ENCODE results near the gene HIP1. TPM values are rescaled to one million over a fixed set of nuclear protein-coding genes. Genes with fewer than 3 reads are reported as not detected.

Gene HIP1
- total RNA-seq, 1 donor from 2014 or later, result 39.2 TPM

DNA sequence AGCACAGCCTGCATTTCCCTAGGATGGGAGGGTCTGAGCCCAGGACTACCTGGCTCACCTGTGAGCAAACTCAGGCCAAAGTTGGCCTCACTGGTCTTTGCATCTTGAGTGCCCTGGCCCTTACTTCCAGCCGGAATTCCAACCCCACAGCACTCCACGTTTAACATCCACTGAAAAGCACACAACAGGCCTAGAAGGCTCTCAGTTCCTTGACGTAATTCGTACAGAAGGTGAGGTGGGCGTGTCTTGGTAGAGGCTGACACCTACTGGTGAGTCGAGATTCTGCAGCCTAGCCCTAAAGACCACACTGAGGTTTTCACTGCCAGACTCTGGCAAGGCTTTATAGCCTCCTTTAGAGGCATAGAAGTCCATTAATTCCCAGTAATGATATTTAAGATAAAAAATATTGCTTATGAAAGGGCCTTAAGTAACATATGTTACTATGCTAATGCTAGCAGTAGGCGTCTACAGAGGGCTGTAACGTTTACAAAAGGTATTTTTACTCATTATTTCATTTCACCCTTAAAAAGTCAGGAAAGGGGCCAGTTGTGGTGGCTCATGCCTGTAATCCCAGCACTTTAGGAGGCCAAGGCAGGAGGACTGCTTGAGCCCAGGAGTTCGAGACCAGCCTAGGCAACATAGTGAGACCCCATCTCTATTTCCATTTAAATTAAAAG, 95.8 kb downstream of the HIP1 start:
- H2AFZ ChIP-seq (replicated peaks), result no peak overlapping the region
- H3K36me3 Mint-ChIP-seq, result peaks cover 1% of the 10 kb centered on the region
- H3K4me1 ChIP-seq, result peaks cover 6% of the 10 kb centered on the region
- H3K4me2 ChIP-seq, result no peak overlapping the region
- no peak overlapping the region for H3K4me3 ChIP-seq
- H3K79me2 ChIP-seq (ENCODE audit: low read depth), result peaks cover 11% of the 10 kb centered on the region
- no peaks in the 10 kb centered on the region for H3K36me3 ChIP-seq
- H4K20me1 ChIP-seq (ENCODE audit: low read depth), result no peaks in the 10 kb centered on the region
- H3K4me1 Mint-ChIP-seq, result peaks cover 18% of the 10 kb centered on the region
- TF ChIP-seq, protein P1, sequence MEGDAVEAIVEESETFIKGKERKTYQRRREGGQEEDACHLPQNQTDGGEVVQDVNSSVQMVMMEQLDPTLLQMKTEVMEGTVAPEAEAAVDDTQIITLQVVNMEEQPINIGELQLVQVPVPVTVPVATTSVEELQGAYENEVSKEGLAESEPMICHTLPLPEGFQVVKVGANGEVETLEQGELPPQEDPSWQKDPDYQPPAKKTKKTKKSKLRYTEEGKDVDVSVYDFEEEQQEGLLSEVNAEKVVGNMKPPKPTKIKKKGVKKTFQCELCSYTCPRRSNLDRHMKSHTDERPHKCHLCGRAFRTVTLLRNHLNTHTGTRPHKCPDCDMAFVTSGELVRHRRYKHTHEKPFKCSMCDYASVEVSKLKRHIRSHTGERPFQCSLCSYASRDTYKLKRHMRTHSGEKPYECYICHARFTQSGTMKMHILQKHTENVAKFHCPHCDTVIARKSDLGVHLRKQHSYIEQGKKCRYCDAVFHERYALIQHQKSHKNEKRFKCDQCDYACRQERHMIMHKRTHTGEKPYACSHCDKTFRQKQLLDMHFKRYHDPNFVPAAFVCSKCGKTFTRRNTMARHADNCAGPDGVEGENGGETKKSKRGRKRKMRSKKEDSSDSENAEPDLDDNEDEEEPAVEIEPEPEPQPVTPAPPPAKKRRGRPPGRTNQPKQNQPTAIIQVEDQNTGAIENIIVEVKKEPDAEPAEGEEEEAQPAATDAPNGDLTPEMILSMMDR (IDR thresholded peaks at IDR 0.05), result peak; percentile 78
- no peak for TF ChIP-seq EZH2phosphoT487 (IDR thresholded peaks at IDR 0.05)
- H3K9ac ChIP-seq, result no peak overlapping the region
- peaks cover 9% of the 10 kb centered on the region for H3K9me3 Mint-ChIP-seq
- no peak overlapping the region for H3K27ac Mint-ChIP-seq
- peaks cover 7% of the 10 kb centered on the region for H3K27me3 Mint-ChIP-seq (ENCODE audit: insufficient read depth, low read depth)
- H3K4me3 Mint-ChIP-seq, result peak overlapping the region; percentile 55
- H3K27me3 ChIP-seq, result no peaks in the 10 kb centered on the region
- no peaks in the 10 kb centered on the region for H3K9me3 ChIP-seq (ENCODE audit: low read depth)
- peak; percentile 85 for DNase-seq (ENCODE audit: low spot score)
- H3K27ac ChIP-seq, result no peak overlapping the region
- H3F3A ChIP-seq (ENCODE audit: low read depth), result peaks cover 44% of the 10 kb centered on the region

DNA sequence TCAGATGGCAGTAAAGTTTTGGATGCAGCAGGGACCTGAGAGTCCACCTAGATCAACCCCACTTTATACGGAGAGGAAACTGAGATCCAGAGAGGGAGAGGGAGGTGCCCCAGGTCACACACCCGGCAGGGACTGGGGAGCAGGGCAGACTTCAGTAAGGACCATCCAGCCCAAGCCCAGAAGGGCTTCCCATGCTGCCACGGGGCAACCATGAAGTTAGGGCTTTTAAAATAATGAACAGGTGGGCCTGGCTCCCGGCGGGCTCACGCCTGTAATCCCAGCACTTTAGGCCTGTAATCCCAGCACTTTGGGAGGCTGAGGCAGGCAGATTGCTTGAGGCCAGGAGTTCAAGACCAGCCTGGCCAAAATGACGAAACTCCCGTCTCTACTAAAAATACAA, 98.5 kb downstream of the HIP1 start:
- Histone ChIP-seq H3K4me2 (peak overlapping the region; percentile 98), H4K20me1 (ENCODE audit: low read depth) (peaks cover 20% of the 10 kb centered on the region), H3K9ac (no peak overlapping the region), H3K27ac (peak overlapping the region; percentile 97), H3K9me3 (ENCODE audit: low read depth) (no peaks in the 10 kb centered on the region), H3K36me3 (no peaks in the 10 kb centered on the region), H2AFZ (replicated peaks) (no peak overlapping the region), H3F3A (ENCODE audit: low read depth) (peaks cover 44% of the 10 kb centered on the region), H3K4me1 (peaks cover 19% of the 10 kb centered on the region), H3K27me3 (no peaks in the 10 kb centered on the region), H3K4me3 (peak overlapping the region; percentile 90), H3K79me2 (ENCODE audit: low read depth) (peaks cover 38% of the 10 kb centered on the region)
- TF ChIP-seq EZH2phosphoT487 (IDR thresholded peaks at IDR 0.05), result no peak
- no peak for TF ChIP-seq EZH2 (IDR thresholded peaks at IDR 0.05)
- TF ChIP-seq, protein P1 (IDR thresholded peaks at IDR 0.05), result no peak
- Mint-ChIP-seq H3K4me3 (peak overlapping the region; percentile 97), H3K27me3 (ENCODE audit: insufficient read depth, low read depth) (peaks cover 7% of the 10 kb centered on the region), H3K4me1 (peaks cover 33% of the 10 kb centered on the region), H3K27ac (peak overlapping the region; percentile 100), H3K9me3 (peaks cover 9% of the 10 kb centered on the region), H3K36me3 (peaks cover 1% of the 10 kb centered on the region)
- no peak for DNase-seq (ENCODE audit: low spot score)

DNA sequence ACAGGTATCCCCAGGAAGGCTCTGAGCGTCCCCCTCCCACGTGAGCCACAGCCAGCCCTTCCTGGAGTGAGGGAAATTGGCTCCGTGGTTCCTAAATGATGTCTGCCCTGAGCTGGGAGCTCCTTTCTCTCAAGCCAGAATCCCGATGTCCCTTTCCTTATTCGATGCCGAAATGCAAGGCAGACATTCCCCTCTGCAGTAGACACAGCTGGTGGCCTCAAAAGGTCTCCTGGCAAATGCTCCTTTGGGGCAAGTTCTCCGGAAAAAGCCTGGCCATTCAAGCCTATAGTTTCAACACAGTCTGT, 98.9 kb downstream of the HIP1 start:
- H4K20me1 ChIP-seq (ENCODE audit: low read depth), result peaks cover 24% of the 10 kb centered on the region
- no peaks in the 10 kb centered on the region for H3K27me3 ChIP-seq
- H3K4me3 Mint-ChIP-seq, result peak overlapping the region; percentile 97
- H3K27me3 Mint-ChIP-seq (ENCODE audit: insufficient read depth, low read depth), result peaks cover 7% of the 10 kb centered on the region
- peak overlapping the region; percentile 98 for H3K4me2 ChIP-seq
- no peaks in the 10 kb centered on the region for H3K36me3 ChIP-seq
- H3K4me1 ChIP-seq, result peaks cover 19% of the 10 kb centered on the region
- peak overlapping the region; percentile 97 for H3K27ac ChIP-seq
- H3K36me3 Mint-ChIP-seq, result peaks cover 1% of the 10 kb centered on the region
- peaks cover 9% of the 10 kb centered on the region for H3K9me3 Mint-ChIP-seq
- TF ChIP-seq, protein P1 (IDR thresholded peaks at IDR 0.05), result no peak
- TF ChIP-seq EZH2phosphoT487 (IDR thresholded peaks at IDR 0.05) (no peak), EZH2 (IDR thresholded peaks at IDR 0.05) (no peak)
- H3K27ac Mint-ChIP-seq, result peak overlapping the region; percentile 100
- H3K4me3 ChIP-seq, result peak overlapping the region; percentile 90
- peaks cover 44% of the 10 kb centered on the region for H3F3A ChIP-seq (ENCODE audit: low read depth)
- peak overlapping the region; percentile 71 for H3K9ac ChIP-seq
- H3K9me3 ChIP-seq (ENCODE audit: low read depth), result no peaks in the 10 kb centered on the region
- peaks cover 42% of the 10 kb centered on the region for H3K79me2 ChIP-seq (ENCODE audit: low read depth)
- peaks cover 33% of the 10 kb centered on the region for H3K4me1 Mint-ChIP-seq
- no peak for DNase-seq (ENCODE audit: low spot score)
- H2AFZ ChIP-seq (replicated peaks), result no peak overlapping the region
